ENCODE measurements around the gene MTA3. TPM values are rescaled to one million over a fixed set of nuclear protein-coding genes. Genes with fewer than 3 reads are reported as not detected.

The MTA3 gene
- total and polyA plus RNA-seq, 2 of the 8 experiments (the other 6 are each of a cell fraction or from before 2014, with no cell fraction given) = 125 to 184 TPM

DNA sequence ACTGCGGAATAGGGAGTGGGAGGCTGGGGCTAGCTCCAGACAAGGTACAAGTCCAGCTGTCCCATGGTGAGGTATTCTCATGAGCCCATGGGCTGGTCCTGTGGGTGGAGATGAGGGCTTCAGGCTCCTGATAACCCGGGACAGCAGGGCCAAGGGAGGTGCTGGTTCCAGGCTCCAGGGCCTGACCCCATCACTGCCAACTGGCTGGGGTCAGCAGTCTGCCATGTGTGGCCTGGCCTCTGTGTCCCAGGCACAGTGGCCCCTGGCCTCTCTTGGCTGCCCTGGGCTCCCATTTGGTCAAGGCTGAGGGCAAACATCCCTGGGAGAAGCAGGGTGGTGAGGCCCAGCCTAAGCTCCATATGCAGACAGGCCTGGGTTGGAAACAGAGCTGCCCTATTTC is 196.5 kb downstream of the MTA3 start:
- FAIRE-seq = no peak
- H4K91ac ChIP-seq (replicated peaks; ENCODE audit: insufficient read length, low read length) = no peak overlapping the region
- peak overlapping the region; percentile 22; the same call in 1 of the 2 replicates for H4K8ac ChIP-seq (ENCODE audit: extremely low read depth, insufficient read depth, low read length)
- H3K23ac ChIP-seq (ENCODE audit: insufficient read length) = no peak overlapping the region
- no peak for DNase-seq (ENCODE audit: low read depth in 1 of 2, low spot score in 2 of 2)
- no peak overlapping the region for H2BK12ac ChIP-seq (ENCODE audit: low read depth, low read length)
- H3K4me3 ChIP-seq (ENCODE audit: extremely low read depth in 1 of 4, insufficient read depth in 2 of 4, low read depth in 3 of 4, low read length in 4 of 4) = no peak overlapping the region
- no peak overlapping the region for H2BK120ac ChIP-seq (replicated peaks; ENCODE audit: low read depth, low read length)
- H3K79me1 ChIP-seq (ENCODE audit: low read depth, low read length) = no peaks in the 10 kb centered on the region
- H3K9ac ChIP-seq (replicated peaks in 1 of 4; ENCODE audit: extremely low read depth in 1 of 4, low read depth in 3 of 4, low read length in 3 of 4) = no peak overlapping the region
- H3K4me2 ChIP-seq (ENCODE audit: insufficient read depth in 1 of 2, low read depth in 2 of 2, low read length in 2 of 2) = no peak overlapping the region
- CTCF ChIA-PET (ENCODE audit: partially characterized antibody) = no interaction called here
- no peak overlapping the region for H3K18ac ChIP-seq (ENCODE audit: extremely low read depth, low read length)
- H3K56ac ChIP-seq (replicated peaks; ENCODE audit: insufficient read length, low read depth, low read length) = no peak overlapping the region
- H2BK5ac ChIP-seq (ENCODE audit: low read depth, low read length) = no peak overlapping the region
- no peak overlapping the region for H2AFZ ChIP-seq (ENCODE audit: low read length)
- TF ChIP-seq EP300 (IDR thresholded peaks at IDR 0.05; ENCODE audit: borderline replicate concordance in 1 of 2, low read depth in 2 of 2, low read length in 2 of 2) (no peak), MAX (IDR thresholded peaks at IDR 0.05) (no peak), GABPA (IDR thresholded peaks at IDR 0.05; ENCODE audit: borderline replicate concordance, insufficient read depth, low read length) (no peak), TCF12 (IDR thresholded peaks at IDR 0.05; ENCODE audit: low read depth, low read length) (no peak)
- no peak overlapping the region for H2BK20ac ChIP-seq (ENCODE audit: low read length)
- POLR2A ChIA-PET (ENCODE audit: partially characterized antibody) = interaction anchor here (0.9 kb wide), 1 partner anchor 28 kb away, joined by 3 read pairs; the partner anchor contains the start of gene HAAO
- H3K36me3 ChIP-seq (ENCODE audit: control insufficient read depth in 2 of 4, insufficient read depth in 4 of 4, low read length in 3 of 4) = no peaks in the 10 kb centered on the region; a peak in 2 of 8 replicates
- no peak overlapping the region for H2AK5ac ChIP-seq (ENCODE audit: low read depth, low read length)
- H3K27me3 ChIP-seq (replicated peaks in 1 of 4; ENCODE audit: control insufficient read depth in 3 of 4, extremely low read depth in 1 of 4, insufficient read depth in 3 of 4, low read length in 3 of 4) = no peaks in the 10 kb centered on the region
- H3K9me3 ChIP-seq (ENCODE audit: insufficient read depth in 2 of 2, low read depth in 1 of 2, low read length in 1 of 2) = no peaks in the 10 kb centered on the region
- H3K4me1 ChIP-seq (replicated peaks in 1 of 4; ENCODE audit: control insufficient read depth in 3 of 4, insufficient read depth in 4 of 4, low read length in 3 of 4) = peaks cover 0 to 11% (median under 1%) of the 10 kb centered on the region in 4 experiments; a peak in 3 of 7 replicates
- no peak overlapping the region for H3K14ac ChIP-seq (ENCODE audit: insufficient read length)
- no peak overlapping the region for H3K27ac ChIP-seq (ENCODE audit: low read depth, low read length)
- H3K4ac ChIP-seq (replicated peaks; ENCODE audit: insufficient read length, low read depth, low read length) = no peak overlapping the region
- no peaks in the 10 kb centered on the region for H3K23me2 ChIP-seq (ENCODE audit: low read depth, low read length)
- 80% methylated on average over 2 of the region's 2 CpGs; no CpG with 5 or more reads in 1 of the 2 experiments for WGBS, 2 experiments (ENCODE audit: extremely low coverage in 1 of 2, insufficient coverage in 1 of 2, insufficient read length in 1 of 2, insufficient replicate concordance in 2 of 2, low coverage in 1 of 2, low lambda C conversion rate in 2 of 2, missing lambda C conversion rate in 1 of 2)
- H3K79me2 ChIP-seq (ENCODE audit: control insufficient read depth in 1 of 2, insufficient read depth in 2 of 2, low read length in 2 of 2) = no peaks in the 10 kb centered on the region
- H4K20me1 ChIP-seq (replicated peaks in 1 of 2; ENCODE audit: control insufficient read depth in 1 of 2, insufficient read depth in 2 of 2, low read length in 2 of 2) = no peaks in the 10 kb centered on the region
- H2BK15ac ChIP-seq (ENCODE audit: low read length) = no peak overlapping the region
- H4K5ac ChIP-seq (ENCODE audit: insufficient read length, low read depth, low read length) = no peak overlapping the region

All from H1 (cell line).